ENCODE measurements around the gene CCDC60. TPM values are rescaled to one million over a fixed set of nuclear protein-coding genes. Genes with fewer than 3 reads are reported as not detected.

CCDC60 gene
- total RNA-seq, 1 donor from 2014 or later, result not detected

DNA sequence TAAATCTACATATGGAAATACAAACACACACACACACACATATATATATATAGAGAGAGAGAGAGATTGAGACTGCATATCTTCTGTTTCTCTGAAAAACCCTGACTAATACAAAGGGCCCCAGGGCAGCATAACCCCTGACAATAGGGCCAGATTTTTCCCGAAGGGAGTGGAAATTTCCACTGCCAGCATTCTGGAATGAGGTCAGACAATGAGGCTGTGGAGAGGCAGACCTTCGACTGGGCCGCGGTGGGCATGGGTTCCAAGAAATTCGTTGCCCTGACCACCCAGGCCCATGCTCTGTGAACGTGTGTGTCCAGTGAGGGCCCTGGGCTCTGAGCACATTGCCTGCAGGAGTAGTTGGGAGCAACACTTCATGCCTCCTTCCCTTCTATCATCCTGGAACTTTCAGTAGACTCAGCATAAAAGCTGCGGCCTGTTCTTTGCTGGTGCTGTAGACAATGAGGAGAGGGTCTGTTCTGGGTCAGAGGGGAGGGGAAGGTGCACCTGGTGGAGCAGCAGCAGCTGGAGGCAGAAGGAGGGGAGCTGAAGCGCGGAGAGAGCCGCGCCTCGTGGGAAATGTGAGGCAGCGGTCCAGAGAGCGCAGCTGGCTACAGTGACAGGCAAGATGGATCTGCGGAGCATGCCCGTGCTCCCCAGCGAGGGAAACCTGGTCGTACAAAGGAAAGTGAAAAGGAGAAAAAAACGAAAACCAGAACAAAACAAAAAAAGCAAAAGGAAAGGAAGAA lies 25.6 kb upstream of the CCDC60 start:
- peaks cover 6% of the 10 kb centered on the region for H3K9me3 Mint-ChIP-seq (ENCODE audit: low read depth)
- DNase-seq (ENCODE audit: low spot score), result no peak
- H3K27me3 Mint-ChIP-seq (ENCODE audit: low read depth), result no peaks in the 10 kb centered on the region
- no peaks in the 10 kb centered on the region for H3K36me3 Mint-ChIP-seq (ENCODE audit: low read depth)
- H3K4me1 Mint-ChIP-seq (ENCODE audit: low read depth), result no peaks in the 10 kb centered on the region
- TF ChIP-seq, protein P1, sequence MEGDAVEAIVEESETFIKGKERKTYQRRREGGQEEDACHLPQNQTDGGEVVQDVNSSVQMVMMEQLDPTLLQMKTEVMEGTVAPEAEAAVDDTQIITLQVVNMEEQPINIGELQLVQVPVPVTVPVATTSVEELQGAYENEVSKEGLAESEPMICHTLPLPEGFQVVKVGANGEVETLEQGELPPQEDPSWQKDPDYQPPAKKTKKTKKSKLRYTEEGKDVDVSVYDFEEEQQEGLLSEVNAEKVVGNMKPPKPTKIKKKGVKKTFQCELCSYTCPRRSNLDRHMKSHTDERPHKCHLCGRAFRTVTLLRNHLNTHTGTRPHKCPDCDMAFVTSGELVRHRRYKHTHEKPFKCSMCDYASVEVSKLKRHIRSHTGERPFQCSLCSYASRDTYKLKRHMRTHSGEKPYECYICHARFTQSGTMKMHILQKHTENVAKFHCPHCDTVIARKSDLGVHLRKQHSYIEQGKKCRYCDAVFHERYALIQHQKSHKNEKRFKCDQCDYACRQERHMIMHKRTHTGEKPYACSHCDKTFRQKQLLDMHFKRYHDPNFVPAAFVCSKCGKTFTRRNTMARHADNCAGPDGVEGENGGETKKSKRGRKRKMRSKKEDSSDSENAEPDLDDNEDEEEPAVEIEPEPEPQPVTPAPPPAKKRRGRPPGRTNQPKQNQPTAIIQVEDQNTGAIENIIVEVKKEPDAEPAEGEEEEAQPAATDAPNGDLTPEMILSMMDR (IDR thresholded peaks at IDR 0.05), result no peak
- H3K27ac Mint-ChIP-seq (ENCODE audit: unreplicated experiment), result no peak overlapping the region
- no peak overlapping the region for H3K4me3 Mint-ChIP-seq (ENCODE audit: unreplicated experiment)

DNA sequence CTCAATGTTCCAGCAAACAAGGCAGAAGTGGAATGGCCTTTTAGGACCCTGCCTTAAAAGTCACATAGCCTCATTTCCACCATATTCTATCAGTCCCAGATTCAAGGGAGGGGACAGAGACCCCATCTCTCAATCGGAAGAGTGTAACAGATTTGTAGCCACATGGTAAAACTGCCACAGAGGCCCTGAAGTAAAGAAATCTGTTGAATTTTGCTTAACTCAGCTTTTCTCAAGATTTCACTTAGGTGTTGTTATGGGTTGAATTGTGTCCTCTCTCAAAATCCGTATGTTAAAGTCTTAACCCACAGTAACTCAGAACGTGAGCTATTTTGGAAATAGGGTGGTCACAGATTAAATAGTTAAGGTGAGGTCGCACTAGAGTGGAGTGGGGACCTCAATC lies 22.7 kb upstream of the CCDC60 start:
- TF ChIP-seq, protein P1 (IDR thresholded peaks at IDR 0.05), result no peak
- no peaks in the 10 kb centered on the region for H3K4me1 Mint-ChIP-seq (ENCODE audit: low read depth)
- no peaks in the 10 kb centered on the region for H3K36me3 Mint-ChIP-seq (ENCODE audit: low read depth)
- H3K9me3 Mint-ChIP-seq (ENCODE audit: low read depth), result peaks cover 7% of the 10 kb centered on the region
- DNase-seq (ENCODE audit: low spot score), result no peak
- H3K27ac Mint-ChIP-seq (ENCODE audit: unreplicated experiment), result no peak overlapping the region
- H3K27me3 Mint-ChIP-seq (ENCODE audit: low read depth), result no peaks in the 10 kb centered on the region
- H3K4me3 Mint-ChIP-seq (ENCODE audit: unreplicated experiment), result no peak overlapping the region

DNA sequence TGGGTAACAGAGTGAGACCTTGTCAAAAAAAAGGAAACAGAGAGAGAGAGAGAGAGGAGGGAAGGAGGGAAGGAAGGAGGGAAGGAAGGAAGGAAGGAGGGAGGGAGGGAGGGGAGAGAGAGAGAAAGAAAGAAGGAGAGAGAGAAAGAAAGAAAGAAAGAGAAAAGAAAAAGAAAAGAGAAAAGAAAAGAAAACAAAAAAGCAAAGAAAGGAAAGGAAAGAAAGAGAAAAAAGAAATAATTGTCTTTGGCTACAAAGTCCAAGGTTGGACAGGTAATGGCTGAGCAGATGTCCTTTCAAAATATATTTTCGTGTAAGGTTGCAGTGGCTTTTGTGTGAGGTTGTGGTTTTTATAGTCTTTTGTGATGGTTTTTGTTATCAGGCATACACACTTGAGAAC lies 21.6 kb upstream of the CCDC60 start:
- peaks cover 3% of the 10 kb centered on the region for H3K9me3 Mint-ChIP-seq (ENCODE audit: low read depth)
- H3K27me3 Mint-ChIP-seq (ENCODE audit: low read depth), result no peaks in the 10 kb centered on the region
- DNase-seq (ENCODE audit: low spot score), result no peak
- H3K4me3 Mint-ChIP-seq (ENCODE audit: unreplicated experiment), result no peak overlapping the region
- no peaks in the 10 kb centered on the region for H3K4me1 Mint-ChIP-seq (ENCODE audit: low read depth)
- TF ChIP-seq, protein P1 (IDR thresholded peaks at IDR 0.05), result no peak
- no peak overlapping the region for H3K27ac Mint-ChIP-seq (ENCODE audit: unreplicated experiment)
- H3K36me3 Mint-ChIP-seq (ENCODE audit: low read depth), result no peaks in the 10 kb centered on the region

DNA sequence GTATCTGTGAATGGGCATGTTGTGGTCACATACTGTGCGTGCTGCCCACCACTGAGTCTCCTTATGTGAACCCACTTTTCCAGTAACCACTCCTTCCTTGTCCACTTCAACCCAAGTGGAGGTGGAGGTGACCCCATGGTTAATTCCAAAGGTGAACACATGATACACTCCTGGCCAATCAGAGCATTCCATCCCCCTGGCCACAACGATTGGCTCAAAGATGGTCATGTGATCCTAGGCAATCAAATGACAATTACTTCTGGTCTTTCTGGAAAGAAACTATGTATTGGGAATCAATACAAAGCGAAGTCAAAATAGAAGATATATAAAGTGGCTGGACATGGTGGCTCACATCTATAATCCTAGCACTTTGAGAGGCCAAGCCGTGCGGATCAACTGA lies 20.2 kb upstream of the CCDC60 start:
- no peak overlapping the region for H3K27ac Mint-ChIP-seq (ENCODE audit: unreplicated experiment)
- peaks cover 2% of the 10 kb centered on the region for H3K27me3 Mint-ChIP-seq (ENCODE audit: low read depth)
- TF ChIP-seq, protein P1 (IDR thresholded peaks at IDR 0.05), result no peak

DNA sequence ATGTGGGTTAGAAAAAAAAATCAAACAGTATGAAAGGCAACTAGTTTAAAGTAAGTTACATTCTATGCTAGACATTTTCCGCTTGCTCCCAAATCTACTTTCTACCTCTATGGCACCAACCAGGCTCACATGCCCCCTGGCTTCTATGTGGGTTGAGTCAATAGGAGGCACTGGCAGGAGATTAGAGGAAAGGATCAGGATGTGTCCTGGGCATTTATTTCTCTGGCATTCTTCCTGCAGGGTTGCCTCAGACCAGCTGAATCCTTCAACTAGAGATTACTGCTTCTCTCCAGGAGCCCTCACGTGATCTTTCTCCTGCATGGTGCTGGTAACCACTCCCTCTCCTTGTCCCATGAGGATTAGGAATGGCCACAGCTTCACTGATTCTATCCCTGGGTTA lies 14.9 kb upstream of the CCDC60 start:
- Mint-ChIP-seq H3K36me3 (ENCODE audit: low read depth) (no peaks in the 10 kb centered on the region), H3K4me1 (ENCODE audit: low read depth) (no peaks in the 10 kb centered on the region), H3K9me3 (ENCODE audit: low read depth) (peaks cover 9% of the 10 kb centered on the region), H3K27me3 (ENCODE audit: low read depth) (peaks cover 2% of the 10 kb centered on the region), H3K27ac (ENCODE audit: unreplicated experiment) (no peak overlapping the region), H3K4me3 (ENCODE audit: unreplicated experiment) (no peak overlapping the region)
- TF ChIP-seq, protein P1 (IDR thresholded peaks at IDR 0.05), result no peak
- DNase-seq (ENCODE audit: low spot score), result no peak

More for the DNA sequence above, 20.2 kb upstream of the CCDC60 start:
- DNase-seq (ENCODE audit: low spot score), result no peak
- Mint-ChIP-seq H3K9me3 (ENCODE audit: low read depth) (peaks cover 3% of the 10 kb centered on the region), H3K4me1 (ENCODE audit: low read depth) (no peaks in the 10 kb centered on the region), H3K4me3 (ENCODE audit: unreplicated experiment) (no peak overlapping the region), H3K36me3 (ENCODE audit: low read depth) (no peaks in the 10 kb centered on the region)
